Fibroblast of skin of scalp (primary cell): ENCODE data around the gene RBM4B. TPM values are rescaled to one million over a fixed set of nuclear protein-coding genes. Genes with fewer than 3 reads are reported as not detected.
A peak's percentile ranks its signal among the peaks of the same experiment; 100 is the strongest.
"Not testable (repeated sequence)": the region's sequence is repeated elsewhere in the genome, so short reads cannot be mapped to it uniquely, and the experiment has no call there.

ENCODE experiments used
- DNase-seq: peaks from one replicate; pipeline ENCODE4 v3.0.0-alpha.2; 2013
- polyA plus RNA-seq, 2 experiments: library from polyadenylated mRNA; unstranded; fragments of 120-200 nt; gene quantifications; one replicate each; pipeline ENCODE4 v1.2.1, GENCODE V29; 2013; ENCODE audit not compliant: insufficient read length in 2 of 2

Gene RBM4B
- polyA plus RNA-seq (2013, experiment 1 of 2; ENCODE audit: insufficient read length): 21.0 TPM
- polyA plus RNA-seq (2013, experiment 2 of 2; ENCODE audit: insufficient read length): 21.7 TPM

GRCh38 chr11:66677599-66678375 lies at the start of gene RBM4B:
TSS of gene RBM4B (minus strand) at chr11:66677887. CDS start at chr11:66677079, 808 bp downstream.
- DNase-seq: peak; percentile 96

DNA sequence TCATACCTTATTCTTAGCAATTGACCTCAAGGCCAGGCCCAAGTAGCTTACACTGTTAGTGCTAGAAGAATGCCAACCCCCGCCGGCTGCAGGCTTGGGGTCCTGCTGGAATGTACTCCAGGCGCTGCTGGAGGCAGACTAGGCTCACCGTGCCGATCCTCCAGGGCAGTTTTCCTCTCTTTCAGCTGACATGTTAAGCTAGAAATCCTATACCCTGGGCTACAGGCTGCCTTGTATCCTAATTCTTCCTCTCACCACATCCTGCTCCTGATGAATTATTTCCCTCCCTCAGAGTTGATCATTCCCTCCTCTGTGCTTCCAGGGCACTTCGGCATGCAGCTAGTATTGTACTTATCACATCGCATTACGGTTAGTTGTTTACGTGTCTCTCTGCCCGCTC lies 48.0 kb upstream of the RBM4B start:
- peak; percentile 35 for DNase-seq

DNA sequence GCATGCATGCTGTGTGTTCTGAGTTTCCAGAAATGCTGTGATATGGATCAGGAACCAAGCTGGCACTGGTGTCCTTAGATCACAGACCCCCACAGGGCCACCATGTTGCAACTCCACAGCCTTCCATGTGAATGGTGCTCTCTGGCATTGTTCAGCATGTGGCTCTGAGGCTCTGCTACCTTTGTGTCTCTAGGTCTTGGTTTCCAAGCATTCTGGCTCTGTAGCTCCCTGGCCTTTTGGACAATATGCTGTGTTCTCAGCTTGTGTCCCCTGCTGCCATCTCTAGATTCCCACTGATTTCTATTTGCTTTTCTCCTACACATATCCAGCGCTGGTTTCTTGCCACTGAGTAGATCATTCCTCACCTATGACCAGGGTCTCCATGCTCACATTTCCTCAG lies 47.4 kb upstream of the RBM4B start:
- no peak for DNase-seq

DNA sequence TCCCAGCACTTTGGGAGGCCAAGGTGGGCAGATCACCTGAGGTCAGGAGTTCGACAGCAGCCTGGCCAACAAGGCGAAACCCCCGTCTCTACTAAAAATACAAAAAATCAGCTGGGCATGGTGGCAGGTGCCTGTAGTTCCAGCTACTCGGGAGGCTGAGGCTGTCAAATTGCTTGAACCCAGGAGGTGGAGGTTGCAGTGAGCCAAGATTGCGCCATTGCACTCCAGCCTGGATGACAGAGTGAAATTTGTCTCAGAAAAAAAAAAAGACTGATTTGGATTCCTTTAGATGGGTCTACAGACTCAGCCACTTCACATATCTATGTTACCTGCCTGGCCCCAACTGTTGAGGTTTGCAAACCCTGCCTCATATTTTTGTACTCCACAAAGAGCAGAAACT lies 46.5 kb upstream of the RBM4B start:
- not testable (repeated sequence) for DNase-seq

DNA sequence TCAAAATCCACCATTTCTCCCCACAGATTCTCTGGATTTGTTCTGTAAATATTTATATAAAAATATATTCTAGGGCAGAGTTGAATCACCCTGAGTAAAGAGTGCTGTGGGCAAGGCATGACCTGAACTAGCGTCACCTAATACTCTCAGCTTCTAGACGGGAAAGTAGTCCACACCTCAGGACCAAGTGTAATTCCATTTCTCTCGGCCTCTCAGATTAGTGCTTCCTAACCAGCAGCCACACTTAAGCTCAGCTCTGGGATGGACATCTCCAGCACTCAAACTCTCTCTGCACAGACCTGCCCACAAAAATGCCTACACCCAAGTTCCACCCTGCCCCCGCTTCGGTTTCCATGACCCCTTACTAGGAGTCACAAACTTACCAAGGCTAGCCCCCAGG lies 46.0 kb upstream of the RBM4B start:
- DNase-seq: no peak

- no peak for DNase-seq
Observed at GRCh38 chr11:66722745-66723651, 45.3 kb upstream of the RBM4B start.

DNA sequence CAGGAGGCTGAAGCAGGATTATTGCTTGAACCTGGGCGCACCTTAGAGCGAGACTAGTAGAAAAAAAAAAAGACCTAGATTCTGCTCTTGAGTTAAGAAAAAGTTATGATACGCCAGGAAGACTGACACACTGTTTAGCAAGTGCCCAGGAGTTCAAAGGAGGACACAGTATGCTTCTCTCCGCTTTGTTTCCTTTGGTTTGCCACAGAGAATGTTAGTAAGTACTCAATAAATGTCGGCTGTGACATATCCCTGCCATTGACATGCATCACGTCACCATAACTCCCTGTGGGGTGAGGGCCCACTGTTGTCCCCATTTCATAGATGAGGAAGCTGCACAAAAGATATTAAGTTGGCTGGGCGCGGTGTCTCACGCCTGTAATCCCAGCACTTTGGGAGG lies 44.3 kb upstream of the RBM4B start:
- DNase-seq: no peak

DNA sequence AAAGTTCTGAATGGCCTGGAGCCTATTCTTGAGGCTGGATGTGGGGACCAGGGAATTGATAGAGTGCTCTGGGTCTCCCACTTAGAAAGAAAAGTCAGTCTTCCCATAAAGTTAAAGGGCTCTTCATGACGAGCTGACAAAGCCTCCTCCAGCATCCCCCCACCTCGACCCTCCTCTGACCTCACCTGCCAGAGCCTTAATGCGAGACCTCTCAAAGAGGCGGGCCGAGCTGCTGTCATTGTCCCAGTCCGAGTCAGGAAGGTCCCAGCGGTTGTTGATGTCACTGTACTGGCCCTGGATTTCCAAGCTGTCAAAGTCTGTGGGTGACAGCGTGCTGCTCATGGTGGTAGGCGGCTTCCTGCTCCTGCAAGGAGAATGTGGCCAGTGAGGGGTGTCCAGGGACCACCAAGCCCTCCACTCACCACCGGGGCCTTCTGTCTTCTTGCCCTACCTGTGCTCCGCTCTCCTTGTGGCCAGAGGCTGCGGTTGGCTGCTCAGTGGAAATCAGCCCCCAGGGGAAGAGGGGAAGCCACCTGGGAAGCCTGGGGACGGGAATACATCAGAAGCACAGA lies 43.3 kb upstream of the RBM4B start:
- DNase-seq: no peak

- peak; percentile 23 for DNase-seq
Observed at GRCh38 chr11:66720223-66720898, 42.7 kb upstream of the RBM4B start.

DNA sequence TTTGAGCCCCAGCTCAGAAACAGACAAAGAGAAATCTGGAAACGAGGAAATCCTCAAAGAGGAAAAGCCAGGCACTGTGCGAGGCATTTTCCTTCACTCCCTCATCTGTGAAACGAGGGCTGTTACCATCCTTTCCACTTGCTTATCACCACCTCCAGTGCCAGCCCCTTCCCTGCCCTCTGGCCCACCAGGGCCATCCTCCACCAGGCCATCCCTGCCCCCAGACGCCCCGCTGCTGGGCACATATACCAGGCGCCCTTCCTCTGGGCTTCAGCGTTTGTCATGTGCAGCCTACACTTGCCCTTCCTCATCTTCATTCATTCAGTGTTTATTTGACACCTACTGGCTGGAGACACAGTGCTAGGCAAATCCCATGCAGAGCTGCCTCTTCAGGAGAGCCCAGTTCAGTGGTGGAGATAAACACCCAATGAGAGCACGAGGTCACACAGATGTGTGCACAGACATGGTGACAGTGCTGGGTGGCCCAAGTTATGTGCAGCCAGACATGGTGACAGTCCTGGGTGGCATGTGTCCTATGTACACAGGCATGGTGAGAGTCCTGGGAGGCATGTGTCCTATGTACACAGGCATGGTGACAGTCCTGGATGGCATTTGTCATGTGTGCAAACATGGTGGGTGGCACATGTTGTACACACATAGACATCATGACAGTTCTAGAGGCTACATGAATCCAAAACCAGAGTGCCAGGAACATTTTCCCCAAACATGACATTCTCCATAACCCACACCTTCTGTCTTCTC lies 41.6 kb upstream of the RBM4B start:
- DNase-seq: no peak

- no peak for DNase-seq
Observed at GRCh38 chr11:66718320-66718971, 40.8 kb upstream of the RBM4B start.

DNA sequence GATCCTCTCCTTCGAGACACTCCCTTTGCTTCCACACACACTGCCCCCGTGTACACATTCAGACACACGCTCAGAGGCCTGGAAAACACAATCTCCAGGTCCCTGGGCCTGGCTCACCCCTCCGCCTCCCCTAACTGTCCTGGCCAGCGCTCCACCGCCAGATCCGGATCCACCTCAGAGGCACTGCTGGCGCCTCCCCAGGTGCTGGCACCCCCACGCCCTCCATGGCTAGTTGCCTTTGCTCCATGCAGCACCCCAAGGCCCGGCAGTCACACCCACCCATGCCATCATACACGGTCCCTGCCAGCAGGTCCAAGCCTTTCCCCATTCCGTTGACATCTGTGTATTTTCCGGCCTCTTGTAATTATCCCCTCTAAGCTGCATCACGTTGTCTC lies 40.2 kb upstream of the RBM4B start:
- DNase-seq: no peak

DNA sequence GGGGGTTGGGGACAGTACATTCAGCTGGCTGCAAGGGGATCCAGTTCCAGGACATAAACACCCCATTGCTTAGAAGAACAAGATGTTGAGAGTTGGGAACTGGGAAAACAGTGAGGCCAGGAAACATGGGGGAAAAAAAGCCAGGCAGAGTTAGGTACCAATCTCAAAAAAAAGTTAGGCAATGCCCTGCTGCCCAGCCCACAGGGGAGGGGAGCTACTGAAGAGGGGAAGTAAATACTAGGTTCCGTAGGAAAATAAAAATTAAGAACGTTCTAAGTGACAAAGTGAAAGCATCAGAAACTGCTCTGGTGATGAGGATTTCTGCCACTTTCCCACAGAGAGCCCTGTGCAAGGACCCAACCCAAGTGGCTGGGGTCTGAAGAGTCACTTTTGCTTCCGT lies 39.3 kb upstream of the RBM4B start:
- no peak for DNase-seq

DNA sequence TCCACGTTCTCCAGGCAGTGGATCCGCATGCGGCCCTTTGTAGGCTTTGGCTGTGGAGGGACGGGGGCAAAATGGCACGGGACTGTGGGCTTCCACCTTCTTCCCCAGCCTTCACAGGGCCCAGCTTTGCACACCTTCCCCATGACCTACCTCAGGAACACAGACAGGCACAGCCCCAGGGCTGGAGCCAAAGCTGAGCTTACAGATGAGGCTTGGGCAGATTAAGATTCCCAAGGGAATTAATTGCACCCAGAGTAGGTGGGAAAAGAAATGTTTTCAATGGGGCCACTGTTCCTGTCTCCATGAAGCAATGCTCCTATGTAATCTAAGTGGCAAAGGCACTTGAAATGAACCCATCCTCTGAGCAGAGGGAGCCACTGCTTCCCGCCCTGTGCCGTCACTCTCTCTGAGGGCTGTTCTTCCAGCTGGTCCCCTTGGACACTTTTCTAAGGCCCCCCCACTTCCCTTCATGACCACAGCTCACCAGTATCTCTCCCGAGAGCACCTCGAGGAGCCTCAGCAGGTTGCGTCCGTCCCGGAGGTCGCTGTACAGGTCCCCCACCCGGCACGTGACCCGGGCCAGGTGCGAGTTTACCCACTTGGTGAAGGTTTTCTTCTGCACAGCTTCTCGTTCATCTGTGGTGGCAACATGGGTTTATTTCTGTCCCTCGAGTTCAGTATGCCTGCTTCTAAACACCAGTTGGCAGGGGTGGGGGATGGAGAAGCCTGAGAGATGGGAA lies 37.8 kb upstream of the RBM4B start:
- no peak for DNase-seq

- DNase-seq: no peak
Observed at GRCh38 chr11:66713746-66714480, 36.2 kb upstream of the RBM4B start.

- DNase-seq: no peak
Observed at GRCh38 chr11:66710384-66710930, 32.8 kb upstream of the RBM4B start.

GRCh38 chr11:66708701-66709100 lies 31.0 kb upstream of the RBM4B start:
- DNase-seq: no peak

DNA sequence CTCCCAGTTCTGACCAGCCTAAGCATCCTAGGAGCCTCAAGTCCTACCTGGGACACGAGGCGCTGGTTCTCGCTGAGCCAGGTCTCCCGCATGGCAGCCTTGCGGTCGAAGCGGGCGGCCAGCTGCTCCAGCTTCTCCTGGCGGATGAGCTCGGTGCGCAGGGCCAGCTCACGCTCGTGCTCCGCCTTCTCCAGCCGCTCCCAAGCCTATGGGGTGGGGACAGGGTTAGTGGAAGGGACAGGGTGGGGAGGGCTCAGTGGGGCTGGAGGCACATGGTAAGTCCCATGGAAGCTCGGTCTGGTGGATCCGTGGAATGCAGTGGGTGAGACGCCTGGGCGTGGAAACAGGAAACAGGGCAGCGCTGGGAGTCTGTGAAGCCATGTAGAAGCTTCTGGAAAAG lies 30.4 kb upstream of the RBM4B start:
- no peak for DNase-seq

GRCh38 chr11:66707486-66707885 lies 29.8 kb upstream of the RBM4B start:
- DNase-seq: no peak

- no peak for DNase-seq
Observed at GRCh38 chr11:66706989-66707388, 29.3 kb upstream of the RBM4B start.
